GM12878 (cell line): ENCODE data around the gene METTL15. TPM values are rescaled to one million over a fixed set of nuclear protein-coding genes. Genes with fewer than 3 reads are reported as not detected.
A peak's percentile ranks its signal among the peaks of the same experiment; 100 is the strongest.
"Not testable (repeated sequence)": the region's sequence is repeated elsewhere in the genome, so short reads cannot be mapped to it uniquely, and the experiment has no call there.

Experiments
- ATAC-seq: fragments of 200-7000 bp; cut with Tn5 transposase; 3 replicates; pipeline ENCODE4 v1.9.1; 2020; ENCODE audit warnings: mild to moderate bottlenecking, moderate library complexity
- BruUV-seq: library from RNA; stranded (reverse); fragments of 400-500 nt; replicated peaks from 2 replicates; lab custom pipeline; 2021; lab: Mats Ljungman, UMichigan
- CTCF ChIA-PET: fragments of 300-600 bp; sonication (Branson Sonifier 250); formaldehyde crosslinking; extraction: SDS; loops from one replicate; lab custom pipeline; 2021; ENCODE audit warnings: inconsistent platforms; lab: Yijun Ruan, JAX
- POLR2A ChIA-PET: fragments of 350-600 bp; formaldehyde crosslinking; extraction: SDS; loops from one replicate; lab custom pipeline; 2021; ENCODE audit warnings: inconsistent platforms; lab: Charles Lee
- RAD21 ChIA-PET: fragments of 300-600 bp; sonication (Branson Sonifier 250); formaldehyde crosslinking; loops from one replicate; lab custom pipeline; 2023; ENCODE audit warnings: antibody characterized with exemption; ENCODE audit not compliant: unreplicated experiment; lab: Charles Lee
- SMC1A ChIA-PET: fragments of 300-600 bp; sonication (Branson Sonifier 250); formaldehyde crosslinking; loops from one replicate; lab custom pipeline; 2023; ENCODE audit not compliant: unreplicated experiment, uncharacterized antibody; lab: Charles Lee
- DNase-seq: peaks from one replicate; pipeline ENCODE4 v3.0.0-alpha.2; 2011; ENCODE audit warnings: low read depth, low spot score
- FAIRE-seq: peaks from 3 replicates; lab custom pipeline; 2011; peaks lifted over from hg19 to GRCh38; lab: Jason Lieb, UNC
- H2AFZ ChIP-seq: 2 replicates; pipeline ENCODE4 v1.6.0; 2011; ENCODE audit warnings: low read depth, low read length, control low read depth; ENCODE audit not compliant: control insufficient read depth
- H3K27ac ChIP-seq: 2 replicates; pipeline ENCODE4 v1.5.1; 2011; ENCODE audit warnings: control low read depth; ENCODE audit not compliant: control insufficient read depth, insufficient read depth
- H3K27me3 ChIP-seq, 2 experiments: replicated peaks in 1 of 2; 2 replicates each; pipeline versions ENCODE4 v1.6.0 to v1.6.1; 2011; ENCODE audit warnings: low read length in 1 of 2; ENCODE audit not compliant: control insufficient read depth in 2 of 2, insufficient read depth in 2 of 2
- H3K36me3 ChIP-seq, 2 experiments: 2 replicates each; pipeline ENCODE4 v1.5.1; 2011; ENCODE audit warnings: low read length in 1 of 2; ENCODE audit not compliant: control insufficient read depth in 2 of 2, insufficient read depth in 2 of 2
- H3K4me1 ChIP-seq: 2 replicates; pipeline ENCODE4 v1.6.1; 2011; ENCODE audit warnings: mild to moderate bottlenecking, low read length, moderate library complexity, mixed read lengths; ENCODE audit not compliant: control insufficient read depth, insufficient read depth
- H3K4me2 ChIP-seq: 2 replicates; pipeline ENCODE4 v1.6.0; 2011; ENCODE audit warnings: control low read depth; ENCODE audit not compliant: control insufficient read depth, insufficient read depth
- H3K4me3 ChIP-seq: fragments of 200-600 bp; sonication (generic); 2 replicates; pipeline ENCODE4 v1.5.1; 2016
- H3K79me2 ChIP-seq: 2 replicates; pipeline ENCODE4 v1.6.0; 2011; ENCODE audit warnings: low read length; ENCODE audit not compliant: control insufficient read depth, insufficient read depth
- H3K9ac ChIP-seq: 2 replicates; pipeline ENCODE4 v1.8.0; 2011; ENCODE audit warnings: low read length, control low read depth, mixed read lengths; ENCODE audit not compliant: control insufficient read depth, insufficient read depth
- H3K9me3 ChIP-seq: replicated peaks from 3 replicates; pipeline ENCODE4 v1.5.1; 2011; ENCODE audit warnings: mild to moderate bottlenecking, low read length; ENCODE audit not compliant: control insufficient read depth, insufficient read depth
- H4K20me1 ChIP-seq: 2 replicates; pipeline ENCODE4 v1.6.0; 2011; ENCODE audit not compliant: control insufficient read depth, insufficient read depth
- NBN ChIP-seq: fragments of 450-650 bp; IDR thresholded peaks from 2 replicates; pipeline ENCODE4 v1.6.1; 2016
- NFIC ChIP-seq: IDR thresholded peaks from 2 replicates; pipeline ENCODE4 v1.6.1; 2012; ENCODE audit warnings: low read depth, mild to moderate bottlenecking, inconsistent platforms, low read length, moderate library complexity
- RAD51 ChIP-seq: fragments of 450-650 bp; IDR thresholded peaks from 2 replicates; pipeline ENCODE4 v1.6.1; 2016; ENCODE audit warnings: moderate library complexity, mild to moderate bottlenecking, inconsistent platforms
- SUPT20H ChIP-seq: IDR thresholded peaks from 2 replicates; pipeline ENCODE4 v1.6.1; 2011; ENCODE audit warnings: low read depth, mild to moderate bottlenecking, low read length, moderate library complexity, borderline replicate concordance; ENCODE audit not compliant: control insufficient read depth
- ZBED1 ChIP-seq: IDR thresholded peaks from 2 replicates; pipeline ENCODE4 v1.6.1; 2016; ENCODE audit warnings: borderline replicate concordance
- WGBS: methylation state at CpG from one replicate; pipeline ENCODE4 v1.1.6; 2016; ENCODE audit warnings: low lambda C conversion rate; ENCODE audit not compliant: insufficient replicate concordance, insufficient coverage; ENCODE audit errors: missing lambda C conversion rate; 5-methylcytosine and 5-hydroxymethylcytosine counted together
- in situ Hi-C: fragments of 300-500 bp; cut with MboI; formaldehyde crosslinking; loops from 9 replicates; pipeline ENCODE4 v1.14.3; 2018; ENCODE audit warnings: mixed read lengths
- intact Hi-C: fragments of 100-400 bp; cut with micrococcal nuclease; formaldehyde crosslinking; loops from one replicate; pipeline ENCODE4 v1.14.2; 2022; ENCODE audit not compliant: unreplicated experiment
- polyA plus RNA-seq, 11 experiments: library from polyadenylated mRNA; depleted of rRNA in 4 of 11; unstranded in 6 of 11; stranded (reverse) in 5 of 11; fragments of >200 nt; fragmentation: Nextera tagmentation in 4 of 11; fragmentation: Illumina TruSeq in 1 of 11; extraction: Ambion mirVana in 4 of 11; extraction: Trizol in 1 of 11; gene quantifications; 1 replicate in 1 of 11; 2 replicates in 10 of 11; pipeline versions ENCODE4 v1.2.1 to v1.2.3, GENCODE V29; 2011 to 2016; ENCODE audit warnings: inconsistent platforms in 2 of 11, missing spikeins in 2 of 11, low read depth in 1 of 11
- total RNA-seq, 4 experiments: library from RNA; depleted of rRNA in 3 of 4; stranded (reverse); fragments of >200 nt in 3 of 4; fragmentation: Illumina TruSeq in 1 of 4; extraction: Trizol in 1 of 4; gene quantifications; 2 replicates each; pipeline versions ENCODE4 v1.2.1 to v1.2.3, GENCODE V29; 2013 to 2021
- TF ChIP-seq, protein P1 (sequence below): IDR thresholded peaks from 2 replicates; pipeline ENCODE4 v1.6.1; 2011; ENCODE audit warnings: mild to moderate bottlenecking, low read depth, low read length, moderate library complexity; ENCODE audit not compliant: insufficient replicate concordance

The METTL15 gene
- total and polyA plus RNA-seq, 10 of the 15 experiments (the other 5 are each of a cell fraction or from before 2014, with no cell fraction given), result 7.9 to 16.9 (median 14.4) TPM

DNA sequence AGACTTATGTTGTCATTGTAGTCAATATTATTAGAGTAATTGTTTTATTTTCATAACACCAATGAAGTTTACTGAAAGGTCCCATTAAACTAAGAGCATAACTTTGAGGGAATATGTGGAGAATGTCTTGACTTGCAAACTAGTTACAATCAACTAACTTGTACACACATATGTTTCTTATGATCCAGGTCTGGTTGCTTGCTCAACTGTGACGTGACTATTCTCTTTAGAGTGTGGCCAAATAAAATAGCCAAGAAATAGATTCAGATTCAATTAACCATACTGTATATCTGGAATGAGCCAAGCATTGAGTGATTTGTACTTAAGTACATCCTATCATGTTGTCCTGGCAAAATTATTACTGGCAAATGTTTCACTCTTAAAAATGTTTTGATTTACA, 101.7 kb downstream of the METTL15 start (continued):
- no peak for TF ChIP-seq ZBED1
- TF ChIP-seq, all 136 proteins: peak for 0

DNA sequence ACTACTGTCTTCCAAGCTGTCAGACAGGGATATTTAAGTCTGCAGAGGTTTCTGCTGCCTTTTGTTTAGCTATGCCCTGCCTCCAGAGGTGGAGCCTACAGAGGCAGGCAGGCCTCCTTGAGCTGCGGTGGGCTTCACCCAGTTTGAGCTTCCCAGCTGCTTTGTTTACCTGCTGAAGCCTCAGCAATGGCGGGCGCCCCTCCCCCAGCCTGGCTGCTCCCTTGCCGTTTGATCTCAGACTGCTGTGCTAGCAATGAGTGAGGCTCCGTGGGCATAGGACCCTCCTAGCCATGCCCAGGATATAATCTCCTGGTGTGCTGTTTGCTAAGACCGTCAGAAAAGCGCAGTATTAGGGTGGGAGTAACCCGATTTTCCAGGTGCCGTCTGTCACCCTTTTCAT, 113.9 kb downstream of the METTL15 start:
- H3K9ac ChIP-seq, H3K4me2 ChIP-seq, H4K20me1 ChIP-seq, POLR2A ChIA-PET, H3K4me3 ChIP-seq, FAIRE-seq, H3K79me2 ChIP-seq, RAD21 ChIA-PET, BruUV-seq, H3K4me1 ChIP-seq, DNase-seq, H3K9me3 ChIP-seq, SMC1A ChIA-PET, H3K36me3 ChIP-seq, H3K27ac ChIP-seq, H2AFZ ChIP-seq, intact Hi-C loops, in situ Hi-C loops, H3K27me3 ChIP-seq, ATAC-seq, CTCF ChIA-PET: not testable (repeated sequence)
- 96% methylated on average over 9 of the region's 9 CpGs for whole genome bisulfite sequencing

- no peaks in the 10 kb centered on the region for H3K4me1 ChIP-seq
- FAIRE-seq, result no peak
- intact Hi-C loops (no loop called here), in situ Hi-C loops (no loop called here)
- peak; percentile 71 for ATAC-seq
- ChIA-PET POLR2A (no interaction called here), CTCF (no interaction called here), RAD21 (no interaction called here), SMC1A (no interaction called here)
- no peak overlapping the region for H3K4me3 ChIP-seq
- no peaks in the 10 kb centered on the region for H4K20me1 ChIP-seq
- no peaks in the 10 kb centered on the region; the same call in 1 of the 3 replicates for H3K9me3 ChIP-seq
- no peaks in the 10 kb centered on the region for H3K79me2 ChIP-seq
- no peak overlapping the region for H3K9ac ChIP-seq
- H3K4me2 ChIP-seq, result peak overlapping the region; percentile 33; the same call in 1 of the 2 replicates
- no peak overlapping the region for H2AFZ ChIP-seq
- no TSS peak for BruUV-seq
- H3K36me3 ChIP-seq, result no peaks in the 10 kb centered on the region
- H3K27ac ChIP-seq, result peak overlapping the region; percentile 39; the same call in 1 of the 2 replicates
- no peaks in the 10 kb centered on the region for H3K27me3 ChIP-seq
- WGBS, result 6% methylated on average over 1 of the region's 1 CpG
- peak; percentile 1 for DNase-seq
- TF ChIP-seq RAD51 (no peak), NBN (no peak), SUPT20H (no peak), NFIC (no peak)
- TF ChIP-seq, protein P1, sequence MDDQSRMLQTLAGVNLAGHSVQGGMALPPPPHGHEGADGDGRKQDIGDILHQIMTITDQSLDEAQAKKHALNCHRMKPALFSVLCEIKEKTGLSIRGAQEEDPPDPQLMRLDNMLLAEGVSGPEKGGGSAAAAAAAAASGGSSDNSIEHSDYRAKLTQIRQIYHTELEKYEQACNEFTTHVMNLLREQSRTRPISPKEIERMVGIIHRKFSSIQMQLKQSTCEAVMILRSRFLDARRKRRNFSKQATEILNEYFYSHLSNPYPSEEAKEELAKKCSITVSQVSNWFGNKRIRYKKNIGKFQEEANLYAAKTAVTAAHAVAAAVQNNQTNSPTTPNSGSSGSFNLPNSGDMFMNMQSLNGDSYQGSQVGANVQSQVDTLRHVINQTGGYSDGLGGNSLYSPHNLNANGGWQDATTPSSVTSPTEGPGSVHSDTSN, result no peak
Observed at GRCh38 chr11:28223577-28223976, 115.4 kb downstream of the METTL15 start.
